Loucy (cell line): ENCODE measurements around the gene MANSC1.

ENCODE experiments used
- EZH2phosphoT487 ChIP-seq: fragments of 200-600 bp; IDR thresholded peaks from 2 replicates; pipeline ENCODE4 v1.6.1; 2018; ENCODE audit warnings: antibody characterized with exemption, mild to moderate bottlenecking, moderate library complexity, borderline replicate concordance
- TF ChIP-seq, protein P1 (sequence below): fragments of 200-600 bp; sonication (generic); conservative IDR thresholded peaks from 2 replicates; pipeline ENCODE4 v1.5.1; 2014; ENCODE audit warnings: mild to moderate bottlenecking, antibody characterized with exemption, low read length

DNA sequence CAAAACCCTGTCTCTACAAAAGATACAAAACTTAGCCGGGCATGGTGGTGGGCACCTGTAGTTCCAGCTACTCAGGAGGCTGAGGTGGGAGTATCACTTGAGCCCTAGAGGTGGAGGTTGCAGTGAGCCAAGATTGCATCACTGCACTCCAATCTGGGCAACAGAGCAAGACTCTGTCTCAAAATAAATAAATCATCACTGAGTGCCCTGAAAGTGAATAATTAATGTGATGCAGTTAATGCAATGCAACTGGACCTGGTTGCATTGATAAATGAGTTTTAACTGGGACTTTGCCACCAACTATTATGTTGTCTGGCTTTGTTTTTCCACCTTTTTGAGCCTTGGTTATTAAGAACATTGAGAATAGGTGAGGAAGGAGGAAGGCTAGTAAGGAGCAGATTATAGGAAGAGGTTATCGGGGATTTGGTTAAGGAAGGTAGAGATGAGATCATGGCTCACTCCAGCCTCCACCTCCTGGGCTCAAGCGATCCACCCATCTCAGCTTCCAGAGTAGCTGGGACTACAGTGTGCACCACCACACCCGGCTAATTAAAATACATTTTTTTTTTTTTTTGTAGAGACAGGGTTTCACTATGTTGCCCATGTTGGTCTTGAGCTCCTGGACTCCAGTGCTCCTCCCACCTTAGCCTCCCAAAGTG is 14.9 kb upstream of the MANSC1 start:
- TF ChIP-seq, protein P1, sequence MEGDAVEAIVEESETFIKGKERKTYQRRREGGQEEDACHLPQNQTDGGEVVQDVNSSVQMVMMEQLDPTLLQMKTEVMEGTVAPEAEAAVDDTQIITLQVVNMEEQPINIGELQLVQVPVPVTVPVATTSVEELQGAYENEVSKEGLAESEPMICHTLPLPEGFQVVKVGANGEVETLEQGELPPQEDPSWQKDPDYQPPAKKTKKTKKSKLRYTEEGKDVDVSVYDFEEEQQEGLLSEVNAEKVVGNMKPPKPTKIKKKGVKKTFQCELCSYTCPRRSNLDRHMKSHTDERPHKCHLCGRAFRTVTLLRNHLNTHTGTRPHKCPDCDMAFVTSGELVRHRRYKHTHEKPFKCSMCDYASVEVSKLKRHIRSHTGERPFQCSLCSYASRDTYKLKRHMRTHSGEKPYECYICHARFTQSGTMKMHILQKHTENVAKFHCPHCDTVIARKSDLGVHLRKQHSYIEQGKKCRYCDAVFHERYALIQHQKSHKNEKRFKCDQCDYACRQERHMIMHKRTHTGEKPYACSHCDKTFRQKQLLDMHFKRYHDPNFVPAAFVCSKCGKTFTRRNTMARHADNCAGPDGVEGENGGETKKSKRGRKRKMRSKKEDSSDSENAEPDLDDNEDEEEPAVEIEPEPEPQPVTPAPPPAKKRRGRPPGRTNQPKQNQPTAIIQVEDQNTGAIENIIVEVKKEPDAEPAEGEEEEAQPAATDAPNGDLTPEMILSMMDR: no peak
- no peak for TF ChIP-seq EZH2phosphoT487
